ENCODE results near the gene ARAP1. TPM values are rescaled to one million over a fixed set of nuclear protein-coding genes. Genes with fewer than 3 reads are reported as not detected.

The ARAP1 gene
- polyA plus RNA-seq, 3 donors = 48.7 to 487 (median 79.0) TPM

DNA sequence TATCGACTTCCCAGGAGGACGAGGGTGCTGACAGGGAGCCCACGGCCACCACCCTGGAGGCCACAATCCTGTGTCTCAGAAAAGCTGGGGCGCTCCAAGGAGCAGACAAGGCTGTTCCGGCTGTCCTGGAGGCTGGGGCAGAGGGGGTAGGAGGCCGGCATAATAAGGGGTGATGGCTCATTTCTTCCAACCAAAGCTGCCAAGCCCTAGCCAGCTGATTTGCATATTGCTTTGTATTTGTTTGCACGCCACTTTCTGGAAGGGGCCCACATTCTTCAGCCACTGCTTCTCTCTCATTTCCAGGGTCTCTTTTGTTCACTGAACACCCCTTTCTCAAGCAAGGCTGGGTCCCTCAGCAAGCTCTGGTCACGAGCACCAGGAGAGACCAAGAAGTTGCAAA, 82.7 kb downstream of the ARAP1 start:
- no peaks in the 10 kb centered on the region for H3K4me1 Mint-ChIP-seq
- Histone ChIP-seq H3K36me3 (replicated peaks in 1 of 2; ENCODE audit: control insufficient read depth in 1 of 2, insufficient read depth in 2 of 2, low read length in 2 of 2) (no peaks in the 10 kb centered on the region), H3K79me2 (ENCODE audit: insufficient read depth, low read length) (no peaks in the 10 kb centered on the region), H3K4me3 (replicated peaks in 1 of 3; ENCODE audit: low read depth in 2 of 3, low read length in 3 of 3) (no peak overlapping the region), H3K27ac (ENCODE audit: low read depth in 1 of 2, low read length in 2 of 2) (no peak overlapping the region), H3K4me2 (replicated peaks; ENCODE audit: extremely low read depth, low read length, poor library complexity, severe bottlenecking) (no peak overlapping the region), H4K20me1 (ENCODE audit: insufficient read depth, low read length) (peaks cover 7% of the 10 kb centered on the region), H3K9me3 (replicated peaks in 1 of 2; ENCODE audit: control insufficient read depth in 1 of 2, insufficient read depth in 1 of 2, low read length in 2 of 2) (peaks cover 14 to 20% of the 10 kb centered on the region in 2 donors), H3K9ac (ENCODE audit: insufficient read depth, low read length, poor library complexity, severe bottlenecking) (no peak overlapping the region), H3K4me1 (ENCODE audit: control insufficient read depth in 1 of 2, insufficient read depth in 2 of 2, low read length in 2 of 2) (no peaks in the 10 kb centered on the region), H2AFZ (ENCODE audit: insufficient read depth, low read depth, low read length, poor library complexity, severe bottlenecking) (no peak overlapping the region), H3K27me3 (ENCODE audit: control insufficient read depth in 2 of 2, insufficient read depth in 2 of 2, low read length in 2 of 2) (peaks cover 17 to 62% of the 10 kb centered on the region in 2 donors)
- peaks cover 52 to 58% (median 55%) of the 10 kb centered on the region in 3 donors for H3K27me3 Mint-ChIP-seq (ENCODE audit: low read depth in 3 of 3)
- intact Hi-C loops (cut with micrococcal nuclease) = no loop called here
- TF ChIP-seq, protein P1, sequence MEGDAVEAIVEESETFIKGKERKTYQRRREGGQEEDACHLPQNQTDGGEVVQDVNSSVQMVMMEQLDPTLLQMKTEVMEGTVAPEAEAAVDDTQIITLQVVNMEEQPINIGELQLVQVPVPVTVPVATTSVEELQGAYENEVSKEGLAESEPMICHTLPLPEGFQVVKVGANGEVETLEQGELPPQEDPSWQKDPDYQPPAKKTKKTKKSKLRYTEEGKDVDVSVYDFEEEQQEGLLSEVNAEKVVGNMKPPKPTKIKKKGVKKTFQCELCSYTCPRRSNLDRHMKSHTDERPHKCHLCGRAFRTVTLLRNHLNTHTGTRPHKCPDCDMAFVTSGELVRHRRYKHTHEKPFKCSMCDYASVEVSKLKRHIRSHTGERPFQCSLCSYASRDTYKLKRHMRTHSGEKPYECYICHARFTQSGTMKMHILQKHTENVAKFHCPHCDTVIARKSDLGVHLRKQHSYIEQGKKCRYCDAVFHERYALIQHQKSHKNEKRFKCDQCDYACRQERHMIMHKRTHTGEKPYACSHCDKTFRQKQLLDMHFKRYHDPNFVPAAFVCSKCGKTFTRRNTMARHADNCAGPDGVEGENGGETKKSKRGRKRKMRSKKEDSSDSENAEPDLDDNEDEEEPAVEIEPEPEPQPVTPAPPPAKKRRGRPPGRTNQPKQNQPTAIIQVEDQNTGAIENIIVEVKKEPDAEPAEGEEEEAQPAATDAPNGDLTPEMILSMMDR (IDR thresholded peaks at IDR 0.05) = no peak
- DNase-seq = no peak
- H3K9me3 Mint-ChIP-seq = peaks cover 8 to 23% (median 16%) of the 10 kb centered on the region in 7 donors
- WGBS (ENCODE audit: insufficient coverage) = 68% methylated on average over 5 of the region's 8 CpGs
- H3K4me3 Mint-ChIP-seq = no peak overlapping the region
- H3K27ac Mint-ChIP-seq = no peak overlapping the region
- H3K36me3 Mint-ChIP-seq = peaks cover 0 to 2% of the 10 kb centered on the region in 2 donors

GRCh38 chr11:72668629-72669347, 83.4 kb downstream of the ARAP1 start:
- H3K27me3 ChIP-seq (ENCODE audit: control insufficient read depth in 2 of 2, insufficient read depth in 2 of 2, low read length in 2 of 2) = peaks cover 13 to 54% of the 10 kb centered on the region in 2 donors
- H3K4me3 ChIP-seq (replicated peaks in 1 of 3; ENCODE audit: low read depth in 2 of 3, low read length in 3 of 3) = no peak overlapping the region
- no peaks in the 10 kb centered on the region for H3K36me3 ChIP-seq (replicated peaks in 1 of 2; ENCODE audit: control insufficient read depth in 1 of 2, insufficient read depth in 2 of 2, low read length in 2 of 2)
- H3K4me2 ChIP-seq (replicated peaks; ENCODE audit: extremely low read depth, low read length, poor library complexity, severe bottlenecking) = no peak overlapping the region
- Mint-ChIP-seq H3K36me3 (peaks cover 0 to 2% of the 10 kb centered on the region in 2 donors), H3K27ac (no peak overlapping the region), H3K4me3 (peak overlapping the region in 1 of 2 donors; percentile 33), H3K9me3 (peaks cover 8 to 23% (median 15%) of the 10 kb centered on the region in 7 donors), H3K4me1 (no peaks in the 10 kb centered on the region), H3K27me3 (ENCODE audit: low read depth in 3 of 3) (peaks cover 45 to 53% (median 48%) of the 10 kb centered on the region in 3 donors)
- no peak for DNase-seq
- peaks cover 14 to 16% of the 10 kb centered on the region in 2 donors for H3K9me3 ChIP-seq (replicated peaks in 1 of 2; ENCODE audit: control insufficient read depth in 1 of 2, insufficient read depth in 1 of 2, low read length in 2 of 2)
- H3K4me1 ChIP-seq (ENCODE audit: control insufficient read depth in 1 of 2, insufficient read depth in 2 of 2, low read length in 2 of 2) = no peaks in the 10 kb centered on the region
- intact Hi-C loops (cut with micrococcal nuclease) = no loop called here
- TF ChIP-seq, protein P1 (IDR thresholded peaks at IDR 0.05) = no peak
- H2AFZ ChIP-seq (ENCODE audit: insufficient read depth, low read depth, low read length, poor library complexity, severe bottlenecking) = no peak overlapping the region
- H4K20me1 ChIP-seq (ENCODE audit: insufficient read depth, low read length) = no peaks in the 10 kb centered on the region
- no peak overlapping the region for H3K9ac ChIP-seq (ENCODE audit: insufficient read depth, low read length, poor library complexity, severe bottlenecking)
- no peaks in the 10 kb centered on the region for H3K79me2 ChIP-seq (ENCODE audit: insufficient read depth, low read length)
- 72% methylated on average over 6 of the region's 7 CpGs for WGBS (ENCODE audit: insufficient coverage)
- no peak overlapping the region for H3K27ac ChIP-seq (ENCODE audit: low read depth in 1 of 2, low read length in 2 of 2)
